Ramos (cell line): Measurements from ENCODE around the gene POU3F1.

Experiments
- in situ Hi-C: fragments of 300-500 bp; cut with MboI; formaldehyde crosslinking; loops from one replicate; pipeline ENCODE4 v1.14.3; 2022; ENCODE audit warnings: low sequenced_read_pairs; ENCODE audit not compliant: unreplicated experiment

Gene POU3F1

DNA sequence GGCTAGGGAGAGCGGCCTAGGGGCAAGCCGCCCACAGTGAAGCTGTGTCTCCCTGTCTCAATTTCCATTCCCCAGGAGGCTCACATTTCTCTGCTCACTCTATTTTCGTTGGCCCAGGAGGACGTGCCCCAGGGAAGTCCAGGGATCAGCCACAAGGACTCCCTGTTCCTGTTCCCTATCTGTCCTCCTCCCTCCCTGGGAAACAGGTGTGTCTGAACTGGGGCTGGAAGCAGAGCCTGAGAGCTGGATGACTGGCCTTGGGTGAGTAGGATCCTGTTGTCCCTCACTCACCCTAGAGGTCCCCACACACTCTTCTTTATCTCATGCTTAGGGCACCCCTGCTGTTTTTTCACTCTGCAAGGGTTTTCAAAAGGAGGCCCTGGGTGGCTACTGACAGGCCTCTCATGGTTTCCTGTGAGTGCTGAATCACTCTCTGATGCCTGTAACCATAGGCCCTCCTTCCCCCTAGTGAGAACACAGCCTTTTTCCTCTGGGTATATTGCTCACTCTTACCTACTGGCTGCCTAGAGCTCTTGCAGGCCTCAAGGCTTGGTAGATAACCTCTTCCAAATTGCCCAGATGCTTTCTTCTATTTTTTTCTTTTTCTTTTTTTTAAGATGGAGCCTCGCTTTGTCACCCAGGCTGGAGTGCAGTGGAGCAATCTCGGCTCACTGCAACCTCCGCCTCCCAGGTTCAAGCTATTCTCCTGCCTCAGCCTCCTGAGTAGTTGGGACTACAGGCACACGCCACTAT is 37.3 kb downstream of the POU3F1 start:
- in situ Hi-C loops = no loop called here

- in situ Hi-C loops = no loop called here
These were observed 40.4 kb downstream of the POU3F1 start for GRCh38 chr1:38006008-38006828.

GRCh38 chr1:38005195-38006007 is 41.2 kb downstream of the POU3F1 start, which contains the start of gene FHL3:
TSS of gene FHL3 (minus strand) at chr1:38005514. CDS start at chr1:37999412, 6,102 bp downstream.
- in situ Hi-C loops = no loop called here

- in situ Hi-C loops = no loop called here
These were observed 42.1 kb downstream of the POU3F1 start for GRCh38 chr1:38004284-38005108.

DNA sequence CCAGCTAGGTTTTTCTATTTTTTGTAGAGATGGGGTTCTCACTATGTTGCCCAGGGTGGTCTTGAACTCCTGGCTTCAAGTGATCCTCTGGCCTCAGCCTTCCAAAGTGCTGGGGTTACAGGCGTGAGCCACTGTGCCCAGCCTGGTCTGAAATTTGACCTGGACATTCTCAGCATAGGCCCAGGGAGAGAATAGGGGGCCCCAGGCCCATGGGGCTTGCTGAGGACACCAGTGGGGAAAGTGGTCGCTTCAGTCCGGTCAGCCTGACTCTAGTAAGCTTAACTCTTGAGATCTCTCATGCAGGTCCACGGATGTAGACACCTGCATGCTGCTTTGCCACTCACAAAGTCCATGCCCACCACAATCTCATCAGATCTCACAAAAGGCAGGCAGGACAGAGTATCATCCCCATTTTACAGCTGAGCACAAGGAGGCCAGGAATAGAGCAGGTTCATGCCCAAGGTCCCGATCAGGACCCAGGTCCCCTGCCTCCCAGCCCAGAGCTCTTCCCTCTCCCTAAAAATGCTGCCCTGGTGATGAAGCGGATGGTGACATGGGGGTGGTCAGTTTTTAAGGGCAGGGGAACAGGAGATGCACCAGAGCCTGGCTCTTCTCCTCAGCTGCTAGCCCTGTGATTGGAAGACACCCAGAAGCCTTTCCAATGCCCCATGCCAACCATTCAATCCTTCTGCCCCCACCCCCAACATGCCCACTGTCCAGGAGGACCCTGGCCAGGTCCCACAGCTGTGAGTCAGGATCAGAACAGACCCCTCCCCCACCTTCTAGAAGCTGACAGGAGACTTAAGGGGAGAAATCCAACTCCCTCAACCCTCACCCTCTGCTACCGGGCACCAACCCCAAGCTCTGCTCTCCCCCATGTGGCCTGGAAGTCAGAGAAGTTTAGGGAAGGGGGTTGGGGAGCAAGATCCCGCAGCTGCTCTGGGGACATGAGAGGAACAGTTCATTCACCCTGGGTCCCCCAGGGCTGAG is 43.0 kb downstream of the POU3F1 start:
- in situ Hi-C loops = no loop called here

DNA sequence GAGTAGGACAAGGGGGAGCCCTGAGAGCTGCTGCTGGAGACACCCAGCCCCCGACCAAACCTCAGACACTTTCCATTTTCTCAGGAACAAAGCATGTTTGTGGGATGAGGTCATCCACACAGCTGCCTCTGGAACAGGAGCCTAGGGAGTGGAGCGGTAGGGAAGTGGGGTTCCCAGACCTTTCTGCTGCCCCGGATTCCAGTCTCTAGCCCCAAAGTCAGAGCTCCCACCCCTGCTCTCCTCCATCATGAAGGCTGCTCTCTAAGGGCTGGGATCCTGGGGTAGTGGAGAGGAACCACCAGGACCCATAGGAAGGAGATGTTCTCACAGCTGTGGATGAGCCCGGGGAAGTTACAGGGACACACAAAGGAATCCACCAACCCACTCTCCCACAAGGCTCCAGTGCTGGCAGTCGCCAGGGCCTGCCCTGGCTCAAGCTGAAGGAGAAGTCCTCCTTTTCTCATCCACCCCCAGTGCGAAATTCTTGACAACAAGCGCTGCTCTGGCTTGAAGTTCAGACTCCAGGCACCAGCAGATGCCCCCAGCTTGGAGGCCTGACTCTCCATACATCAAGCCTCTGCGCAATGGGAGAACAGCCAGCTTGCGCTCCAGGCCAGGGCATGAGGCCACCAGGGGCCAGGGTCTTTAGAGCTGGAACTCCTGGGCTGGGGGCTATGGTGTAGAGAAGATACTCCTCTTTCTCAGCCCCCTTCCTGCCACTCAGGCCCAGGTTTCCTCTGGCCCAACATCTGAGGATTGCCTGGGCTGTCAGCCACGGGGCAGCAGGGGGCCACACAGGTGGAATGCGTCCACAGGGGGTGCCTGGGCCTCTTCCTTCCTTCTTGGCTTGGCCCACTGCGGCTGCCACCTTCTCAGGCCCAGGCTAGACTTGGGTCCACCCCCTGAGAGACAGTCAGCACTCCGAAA is 45.8 kb downstream of the POU3F1 start:
- in situ Hi-C loops = no loop called here

DNA sequence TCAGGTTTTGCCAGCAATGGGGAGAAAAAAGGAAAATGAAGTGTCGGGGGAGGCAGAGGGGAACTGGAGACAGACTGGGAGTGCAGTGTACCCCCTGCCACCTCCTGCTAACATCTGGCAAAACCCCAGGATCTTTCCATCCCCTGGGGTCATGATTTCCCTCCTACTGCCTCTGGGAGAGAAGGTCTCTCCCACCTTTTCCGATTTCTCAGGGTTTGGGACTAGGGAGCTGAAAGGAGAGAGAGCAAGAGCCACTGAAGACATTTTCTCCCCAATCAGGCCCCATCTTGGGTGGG is 46.4 kb downstream of the POU3F1 start:
- in situ Hi-C loops = no loop called here

DNA sequence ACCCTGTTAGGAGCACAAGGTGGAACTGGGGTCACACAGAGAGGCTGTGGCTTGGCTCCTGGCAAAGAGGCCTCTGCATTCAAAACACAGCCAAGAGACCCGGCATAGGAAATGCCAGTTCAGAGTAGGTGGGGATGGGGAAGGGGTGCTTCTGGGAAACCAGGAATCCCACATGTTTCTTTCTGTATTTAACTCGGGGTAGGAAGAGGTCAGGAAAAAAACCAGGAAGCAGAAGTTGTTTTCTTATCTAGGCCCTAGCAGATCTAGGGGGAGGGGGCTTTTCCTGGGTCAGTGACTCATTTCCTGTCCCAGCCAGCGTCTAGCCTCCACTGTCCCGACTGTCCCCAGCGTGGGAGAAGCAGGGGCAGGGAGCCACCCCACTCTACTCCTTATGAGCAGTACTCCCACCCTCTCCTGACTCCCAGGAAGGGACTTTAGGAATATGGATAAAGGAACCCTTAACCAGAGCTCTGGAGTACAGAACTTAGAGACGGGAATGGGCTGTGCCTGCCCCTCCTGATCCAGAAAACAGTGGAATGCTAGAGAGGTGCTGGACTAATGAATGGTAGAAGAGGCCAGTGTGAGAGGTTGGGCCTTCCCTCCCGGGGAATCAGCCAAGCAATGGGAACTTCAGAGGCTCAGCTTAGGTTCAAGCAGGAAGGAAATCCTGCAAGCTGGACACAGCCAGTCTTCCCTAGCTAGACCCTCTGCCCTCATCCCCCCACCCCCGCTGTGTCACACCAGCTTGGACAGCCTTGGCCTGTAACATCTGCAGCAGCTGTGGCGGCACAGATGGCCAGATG is 47.0 kb downstream of the POU3F1 start:
- in situ Hi-C loops = loop anchor here (10.0 kb wide), 1 partner anchor 405 kb away; the partner anchor contains the start of gene GNL2

DNA sequence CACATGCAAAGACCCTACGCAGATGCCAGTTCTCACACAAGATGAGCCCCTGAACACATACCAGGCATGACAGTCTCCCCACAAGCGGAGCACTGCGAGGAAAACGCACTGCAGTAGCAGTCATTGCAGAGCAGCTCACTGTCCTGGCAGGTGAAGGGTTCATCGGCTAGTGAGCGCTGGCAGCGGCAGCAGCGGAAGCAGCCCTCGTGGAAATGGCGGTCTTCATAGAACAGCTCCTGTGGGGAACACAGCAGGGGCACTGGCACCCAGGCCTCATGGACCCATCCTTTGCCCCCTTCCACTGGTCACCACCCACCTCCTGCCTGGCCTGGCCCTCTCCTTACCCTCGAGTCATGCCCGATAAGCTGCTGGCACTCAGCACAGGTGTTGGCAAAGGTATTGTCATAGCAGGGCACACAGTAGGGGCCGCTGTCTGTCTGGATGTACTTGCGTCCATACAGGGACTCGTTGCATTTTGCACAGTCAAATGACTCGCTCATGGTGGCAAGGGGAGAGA is 47.6 kb downstream of the POU3F1 start:
- in situ Hi-C loops = loop anchor here (10.0 kb wide), 1 partner anchor 404 kb away; the partner anchor contains the start of gene GNL2

- in situ Hi-C loops = loop anchor here (10.0 kb wide), 1 partner anchor 403 kb away; the partner anchor contains the start of gene GNL2
These were observed 48.3 kb downstream of the POU3F1 start for GRCh38 chr1:37998089-37998808.

GRCh38 chr1:37997256-37998088 is 49.1 kb downstream of the POU3F1 start:
- in situ Hi-C loops = loop anchor here (10.0 kb wide), 1 partner anchor 403 kb away; the partner anchor contains the start of gene GNL2

DNA sequence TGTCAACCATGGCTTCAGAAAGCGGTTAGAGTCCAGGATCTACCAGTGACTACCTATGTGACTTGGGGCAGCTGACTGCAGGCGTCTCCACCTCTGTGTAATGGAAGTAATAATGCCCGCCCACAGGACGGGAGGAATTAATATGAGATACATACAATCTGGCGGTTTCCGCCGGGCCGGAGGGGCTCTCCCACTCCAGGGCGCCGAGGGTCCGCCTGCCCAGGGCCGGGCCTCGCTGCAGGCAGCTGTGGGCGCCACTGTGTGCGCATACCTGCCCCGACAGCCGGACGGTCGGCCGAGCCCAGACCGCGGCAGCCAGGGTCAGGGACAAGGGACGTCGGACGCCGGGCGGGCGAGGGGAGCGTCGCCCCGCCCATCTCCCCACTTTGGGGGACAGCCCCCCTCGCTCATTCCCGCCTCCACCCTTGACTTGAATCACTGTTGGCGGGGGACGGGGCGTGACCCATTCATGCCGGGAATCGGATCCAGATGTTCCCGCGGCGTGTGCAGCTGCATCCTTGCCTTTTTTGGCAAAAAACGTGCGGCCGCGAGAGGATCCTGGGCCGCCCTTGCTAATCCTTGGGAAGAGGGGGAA is 50.7 kb downstream of the POU3F1 start:
- in situ Hi-C loops = loop anchor here (10.0 kb wide), 1 partner anchor 401 kb away; the partner anchor contains the start of gene GNL2

DNA sequence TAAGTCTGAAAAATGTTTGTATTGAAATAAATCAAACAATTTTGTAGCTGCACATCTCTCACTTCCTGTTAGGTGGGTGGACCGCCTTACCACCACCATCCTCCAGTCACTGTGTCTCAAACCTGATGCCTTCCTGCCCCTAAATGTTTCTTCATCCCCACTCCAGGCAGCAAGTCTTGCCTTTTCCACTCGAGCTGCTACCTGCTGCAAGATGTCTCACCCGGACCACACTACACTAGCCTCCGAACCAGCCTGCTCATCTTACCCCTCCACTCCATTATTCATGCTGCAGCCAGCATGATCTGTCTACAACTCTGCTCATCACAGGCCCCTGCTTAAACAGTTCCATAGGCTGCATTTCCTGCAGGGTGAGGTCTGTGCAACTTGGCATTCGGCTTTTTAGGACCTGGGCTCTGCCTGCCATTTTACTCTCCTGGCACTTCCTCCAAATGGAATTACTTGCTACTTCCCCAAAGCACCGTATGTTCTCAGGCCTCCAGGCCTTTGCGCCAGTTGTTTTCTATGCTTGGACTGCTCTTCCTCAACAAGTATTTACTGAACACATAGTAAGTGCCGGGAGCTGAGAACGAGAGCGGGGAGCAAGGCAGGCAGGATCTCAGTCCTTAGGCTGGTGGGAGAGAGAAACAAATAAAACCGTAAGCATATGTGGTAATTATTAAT is 51.6 kb downstream of the POU3F1 start:
- in situ Hi-C loops = loop anchor here (10.0 kb wide), 1 partner anchor 400 kb away; the partner anchor contains the start of gene GNL2
